ENCODE results near the gene MTCH1.

- TF ChIP-seq CTCF (IDR thresholded peaks at IDR 0.05), result no peak
- TF ChIP-seq EZH2 (IDR thresholded peaks at IDR 0.05; ENCODE audit: borderline replicate concordance, insufficient read depth, low read depth, low read length, poor library complexity, severe bottlenecking), result no peak
Observed at GRCh38 chr6:36954262-36954931, 31.6 kb downstream of the MTCH1 start, which contains the start of gene PI16.
